ENCODE data around the gene MPPE1.

MPPE1 gene

GRCh38 chr18:11877497-11878135 is 30.5 kb downstream of the MPPE1 start:
- Histone ChIP-seq H3K9me3 (replicated peaks; ENCODE audit: low read length) (no peaks in the 10 kb centered on the region), H3K27me3 (ENCODE audit: control insufficient read depth, insufficient read depth, low read length) (no peaks in the 10 kb centered on the region), H3K4me1 (ENCODE audit: control insufficient read depth, insufficient read depth, low read length) (no peaks in the 10 kb centered on the region), H3K4me2 (ENCODE audit: low read length) (no peak overlapping the region), H3K36me3 (ENCODE audit: insufficient read depth, low read length) (no peaks in the 10 kb centered on the region), H3K4me3 (ENCODE audit: low read length) (no peak overlapping the region), H3K9ac (ENCODE audit: low read depth, low read length) (no peak overlapping the region)

GRCh38 chr18:11874676-11875075 is 33.4 kb downstream of the MPPE1 start:
- H3K9me3 ChIP-seq (replicated peaks; ENCODE audit: low read length), result no peaks in the 10 kb centered on the region
- H3K9ac ChIP-seq (ENCODE audit: low read depth, low read length), result no peak overlapping the region
- H3K4me3 ChIP-seq (ENCODE audit: low read length), result no peak overlapping the region
- no peaks in the 10 kb centered on the region for H3K27me3 ChIP-seq (ENCODE audit: control insufficient read depth, insufficient read depth, low read length)
- H3K36me3 ChIP-seq (ENCODE audit: insufficient read depth, low read length), result no peaks in the 10 kb centered on the region
- no peak overlapping the region for H3K4me2 ChIP-seq (ENCODE audit: low read length)
- H3K4me1 ChIP-seq (ENCODE audit: control insufficient read depth, insufficient read depth, low read length), result no peaks in the 10 kb centered on the region

GRCh38 chr18:11873670-11874340 is 34.3 kb downstream of the MPPE1 start:
- H3K4me1 ChIP-seq (ENCODE audit: control insufficient read depth, insufficient read depth, low read length), result no peaks in the 10 kb centered on the region
- H3K9me3 ChIP-seq (replicated peaks; ENCODE audit: low read length), result no peaks in the 10 kb centered on the region
- H3K36me3 ChIP-seq (ENCODE audit: insufficient read depth, low read length), result no peaks in the 10 kb centered on the region
- H3K9ac ChIP-seq (ENCODE audit: low read depth, low read length), result no peak overlapping the region
- no peaks in the 10 kb centered on the region for H3K27me3 ChIP-seq (ENCODE audit: control insufficient read depth, insufficient read depth, low read length)
- H3K4me3 ChIP-seq (ENCODE audit: low read length), result no peak overlapping the region
- no peak overlapping the region for H3K4me2 ChIP-seq (ENCODE audit: low read length)

GRCh38 chr18:11872479-11873136 is 35.5 kb downstream of the MPPE1 start:
- Histone ChIP-seq H3K9ac (ENCODE audit: low read depth, low read length) (no peak overlapping the region), H3K4me2 (ENCODE audit: low read length) (no peak overlapping the region), H3K36me3 (ENCODE audit: insufficient read depth, low read length) (no peaks in the 10 kb centered on the region), H3K4me3 (ENCODE audit: low read length) (no peak overlapping the region), H3K27me3 (ENCODE audit: control insufficient read depth, insufficient read depth, low read length) (no peaks in the 10 kb centered on the region), H3K9me3 (replicated peaks; ENCODE audit: low read length) (no peaks in the 10 kb centered on the region), H3K4me1 (ENCODE audit: control insufficient read depth, insufficient read depth, low read length) (no peaks in the 10 kb centered on the region)

GRCh38 chr18:11871501-11871900 is 36.6 kb downstream of the MPPE1 start:
- no peaks in the 10 kb centered on the region for H3K36me3 ChIP-seq (ENCODE audit: insufficient read depth, low read length)
- H3K4me2 ChIP-seq (ENCODE audit: low read length), result no peak overlapping the region
- no peak overlapping the region for H3K9ac ChIP-seq (ENCODE audit: low read depth, low read length)
- H3K9me3 ChIP-seq (replicated peaks; ENCODE audit: low read length), result no peaks in the 10 kb centered on the region
- no peak overlapping the region for H3K4me3 ChIP-seq (ENCODE audit: low read length)
- no peaks in the 10 kb centered on the region for H3K27me3 ChIP-seq (ENCODE audit: control insufficient read depth, insufficient read depth, low read length)
- H3K4me1 ChIP-seq (ENCODE audit: control insufficient read depth, insufficient read depth, low read length), result no peaks in the 10 kb centered on the region

GRCh38 chr18:11868230-11868629 is 39.9 kb downstream of the MPPE1 start:
- H3K4me1 ChIP-seq (ENCODE audit: control insufficient read depth, insufficient read depth, low read length), result no peaks in the 10 kb centered on the region
- H3K27me3 ChIP-seq (ENCODE audit: control insufficient read depth, insufficient read depth, low read length), result no peaks in the 10 kb centered on the region
- H3K9me3 ChIP-seq (replicated peaks; ENCODE audit: low read length), result no peaks in the 10 kb centered on the region
- no peak overlapping the region for H3K4me2 ChIP-seq (ENCODE audit: low read length)
- no peak overlapping the region for H3K9ac ChIP-seq (ENCODE audit: low read depth, low read length)
- H3K36me3 ChIP-seq (ENCODE audit: insufficient read depth, low read length), result no peaks in the 10 kb centered on the region
- no peak overlapping the region for H3K4me3 ChIP-seq (ENCODE audit: low read length)

- no peak overlapping the region for H3K9ac ChIP-seq (ENCODE audit: low read depth, low read length)
Measured at GRCh38 chr18:11866764-11867163, 41.4 kb downstream of the MPPE1 start.

GRCh38 chr18:11866329-11866728 is 41.8 kb downstream of the MPPE1 start:
- no peak overlapping the region for H3K4me3 ChIP-seq (ENCODE audit: low read length)
- no peaks in the 10 kb centered on the region for H3K36me3 ChIP-seq (ENCODE audit: insufficient read depth, low read length)

More at GRCh38 chr18:11866764-11867163, 41.4 kb downstream of the MPPE1 start:
- H3K4me2 ChIP-seq (ENCODE audit: low read length), result no peak overlapping the region
- H3K36me3 ChIP-seq (ENCODE audit: insufficient read depth, low read length), result no peaks in the 10 kb centered on the region
- H3K27me3 ChIP-seq (ENCODE audit: control insufficient read depth, insufficient read depth, low read length), result no peaks in the 10 kb centered on the region
- no peaks in the 10 kb centered on the region for H3K9me3 ChIP-seq (replicated peaks; ENCODE audit: low read length)
- no peak overlapping the region for H3K4me3 ChIP-seq (ENCODE audit: low read length)
- H3K4me1 ChIP-seq (ENCODE audit: control insufficient read depth, insufficient read depth, low read length), result no peaks in the 10 kb centered on the region

GRCh38 chr18:11865071-11865470 is 43.0 kb downstream of the MPPE1 start:
- H3K36me3 ChIP-seq (ENCODE audit: insufficient read depth, low read length), result no peaks in the 10 kb centered on the region
- no peaks in the 10 kb centered on the region for H3K27me3 ChIP-seq (ENCODE audit: control insufficient read depth, insufficient read depth, low read length)
- H3K9me3 ChIP-seq (replicated peaks; ENCODE audit: low read length), result no peaks in the 10 kb centered on the region
- no peak overlapping the region for H3K4me2 ChIP-seq (ENCODE audit: low read length)
- peaks cover 7% of the 10 kb centered on the region for H3K4me1 ChIP-seq (ENCODE audit: control insufficient read depth, insufficient read depth, low read length)
- H3K4me3 ChIP-seq (ENCODE audit: low read length), result no peak overlapping the region
- H3K9ac ChIP-seq (ENCODE audit: low read depth, low read length), result no peak overlapping the region

More at GRCh38 chr18:11866329-11866728, 41.8 kb downstream of the MPPE1 start:
- Histone ChIP-seq H3K9ac (ENCODE audit: low read depth, low read length) (no peak overlapping the region), H3K4me1 (ENCODE audit: control insufficient read depth, insufficient read depth, low read length) (no peaks in the 10 kb centered on the region), H3K9me3 (replicated peaks; ENCODE audit: low read length) (no peaks in the 10 kb centered on the region), H3K4me2 (ENCODE audit: low read length) (no peak overlapping the region), H3K27me3 (ENCODE audit: control insufficient read depth, insufficient read depth, low read length) (no peaks in the 10 kb centered on the region)

- H3K36me3 ChIP-seq (ENCODE audit: insufficient read depth, low read length), result no peaks in the 10 kb centered on the region
- H3K4me2 ChIP-seq (ENCODE audit: low read length), result no peak overlapping the region
- no peaks in the 10 kb centered on the region for H3K9me3 ChIP-seq (replicated peaks; ENCODE audit: low read length)
- no peak overlapping the region for H3K4me3 ChIP-seq (ENCODE audit: low read length)
- H3K9ac ChIP-seq (ENCODE audit: low read depth, low read length), result no peak overlapping the region
- no peaks in the 10 kb centered on the region for H3K27me3 ChIP-seq (ENCODE audit: control insufficient read depth, insufficient read depth, low read length)
- H3K4me1 ChIP-seq (ENCODE audit: control insufficient read depth, insufficient read depth, low read length), result peaks cover 13% of the 10 kb centered on the region
Measured at GRCh38 chr18:11864471-11864870, 43.6 kb downstream of the MPPE1 start.

- Histone ChIP-seq H3K4me1 (ENCODE audit: control insufficient read depth, insufficient read depth, low read length) (peaks cover 31% of the 10 kb centered on the region), H3K9me3 (replicated peaks; ENCODE audit: low read length) (no peaks in the 10 kb centered on the region), H3K27me3 (ENCODE audit: control insufficient read depth, insufficient read depth, low read length) (no peaks in the 10 kb centered on the region), H3K4me3 (ENCODE audit: low read length) (no peak overlapping the region), H3K4me2 (ENCODE audit: low read length) (no peak overlapping the region), H3K9ac (ENCODE audit: low read depth, low read length) (no peak overlapping the region), H3K36me3 (ENCODE audit: insufficient read depth, low read length) (no peaks in the 10 kb centered on the region)
Measured at GRCh38 chr18:11862468-11863137, 45.5 kb downstream of the MPPE1 start.
